ENCODE results near the gene MAG. TPM values are rescaled to one million over a fixed set of nuclear protein-coding genes. Genes with fewer than 3 reads are reported as not detected.
A peak's percentile ranks its signal among the peaks of the same experiment; 100 is the strongest.

The MAG gene
- total and polyA plus RNA-seq, 9 of the 15 experiments (the other 6 are each of a cell fraction or from before 2014, with no cell fraction given) = 0.11 to 10.0 (median 1.6) TPM

GRCh38 chr19:35318679-35319448, 26.9 kb downstream of the MAG start (continued):
- TF ChIP-seq NRF1 (conservative IDR thresholded peaks at IDR 0.05 in 1 of 2, IDR thresholded peaks at IDR 0.05 in 1 of 2) = 0 out of 4 replicates have a peak, but pooled peaks of 1 of the 2 experiments have one; percentile 11
- no peak for TF ChIP-seq BRF1 (IDR thresholded peaks at IDR 0.05; ENCODE audit: borderline replicate concordance, extremely low read depth, insufficient read length)
- peak; percentile 100 for TF ChIP-seq BHLHE40 (IDR thresholded peaks at IDR 0.05; ENCODE audit: low read length)
- TF ChIP-seq ZNF57 (CRISPR knock-in tag; IDR thresholded peaks at IDR 0.05) = no peak
- TF ChIP-seq NFIC (IDR thresholded peaks at IDR 0.05) = peak; percentile 92
- no peak for TF ChIP-seq TAF7 (tag; IDR thresholded peaks at IDR 0.05)
- TF ChIP-seq RCOR1 (IDR thresholded peaks at IDR 0.05; ENCODE audit: borderline replicate concordance in 1 of 2, low read depth in 2 of 2, low read length in 2 of 2) = peak in 1 of 2 experiments; percentile 9; a peak in 1 of 4 replicates
- TF ChIP-seq ZNF511 (CRISPR knock-in tag; IDR thresholded peaks at IDR 0.05) = peak; percentile 52; the same call in 1 of the 2 replicates
- TF ChIP-seq ZBTB17 (CRISPR knock-in tag; IDR thresholded peaks at IDR 0.05) = peak; percentile 35; the same call in 1 of the 2 replicates
- no peak for TF ChIP-seq POLR3A (IDR thresholded peaks at IDR 0.05; ENCODE audit: borderline replicate concordance, extremely low read depth, insufficient read depth, insufficient read length)
- peak; percentile 65; the same call in 1 of the 2 replicates for TF ChIP-seq JUND (IDR thresholded peaks at IDR 0.05; ENCODE audit: borderline replicate concordance, low read depth, low read length)
- TF ChIP-seq JUND (tag; IDR thresholded peaks at IDR 0.05; ENCODE audit: borderline replicate concordance, low read depth, low read length) = 0 out of 3 replicates have a peak, but pooled peaks have one; percentile 28
- peak; percentile 29; the same call in 1 of the 2 replicates for TF ChIP-seq ZBTB12 (CRISPR knock-in tag; IDR thresholded peaks at IDR 0.05)
- peak in 1 of 2 experiments; percentile 66; a peak in 2 of 4 replicates for TF ChIP-seq ZNF639 (CRISPR knock-in tag; conservative IDR thresholded peaks at IDR 0.05 in 1 of 2, IDR thresholded peaks at IDR 0.05 in 1 of 2)
- 0 out of 2 replicates have a peak, but pooled peaks have one; percentile 49 for TF ChIP-seq MEF2D (tag; conservative IDR thresholded peaks at IDR 0.05; ENCODE audit: low read depth)
- peak; percentile 50; the same call in 1 of the 2 replicates for TF ChIP-seq ZBTB7A (IDR thresholded peaks at IDR 0.05; ENCODE audit: borderline replicate concordance, control insufficient read depth, low read depth, low read length)
- TF ChIP-seq XRCC4 (IDR thresholded peaks at IDR 0.05; ENCODE audit: extremely low read depth, insufficient read depth, insufficient read length) = no peak
- no peak for TF ChIP-seq ZNF764 (CRISPR knock-in tag; IDR thresholded peaks at IDR 0.05; ENCODE audit: low read depth)
- TF ChIP-seq GABPA (tag; conservative IDR thresholded peaks at IDR 0.05; ENCODE audit: low read depth) = peak; percentile 42
- 0 out of 2 replicates have a peak, but pooled peaks have one; percentile 26 for TF ChIP-seq NR2C2 (CRISPR knock-in tag; IDR thresholded peaks at IDR 0.05)
- TF ChIP-seq NR2C2 (tag; IDR thresholded peaks at IDR 0.05) = peak; percentile 82
- 0 out of 2 replicates have a peak, but pooled peaks have one; percentile 42 for TF ChIP-seq ELF2 (CRISPR knock-in tag; IDR thresholded peaks at IDR 0.05)
- TF ChIP-seq ZNF589 (CRISPR knock-in tag; IDR thresholded peaks at IDR 0.05; ENCODE audit: low read depth) = peak; percentile 80
- TF ChIP-seq C11orf30 (IDR thresholded peaks at IDR 0.05; ENCODE audit: low read depth) = no peak
- TF ChIP-seq NR1H2 (CRISPR knock-in tag; IDR thresholded peaks at IDR 0.05) = no peak

All from K562 (cell line).